ENCODE measurements around the gene ADAM30. TPM values are rescaled to one million over a fixed set of nuclear protein-coding genes. Genes with fewer than 3 reads are reported as not detected.

ADAM30 gene
- total RNA-seq, result not detected in 2 replicates

DNA sequence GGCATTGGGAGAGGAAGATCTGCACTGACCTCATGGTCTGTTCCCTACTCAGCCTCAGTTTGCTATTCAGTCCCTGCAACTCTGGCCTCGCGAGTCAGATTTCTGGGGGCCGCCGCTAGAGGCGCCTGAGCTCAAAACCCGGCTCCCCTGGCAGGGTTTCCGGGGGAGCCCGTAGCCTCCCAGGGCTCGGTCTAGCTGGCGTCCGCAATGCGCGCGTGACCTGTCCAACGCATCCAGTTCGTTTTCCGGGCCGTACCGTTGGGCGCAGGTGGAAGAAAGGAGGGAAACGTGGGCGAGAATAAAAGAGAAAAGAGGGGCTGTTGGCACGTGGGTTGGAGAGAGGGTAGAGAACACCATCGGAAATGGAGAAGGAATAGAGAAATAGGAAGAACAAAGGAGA lies at the start of gene ADAM30:
ADAM30 (minus strand) TSS at position 213 of the 400 bp plus-strand sequence; CDS start at position 34, 179 bp downstream.
- Mint-ChIP-seq H3K9me3 (no peaks in the 10 kb centered on the region), H3K27me3 (ENCODE audit: insufficient read depth) (peaks cover 6% of the 10 kb centered on the region), H3K4me1 (ENCODE audit: low read depth) (peaks cover 35% of the 10 kb centered on the region), H3K4me3 (no peak within 1 kb of the TSS), H3K36me3 (ENCODE audit: low read depth) (no peaks in the 10 kb centered on the region), H3K27ac (no peak within 1 kb of the TSS)
- no peak for DNase-seq (ENCODE audit: low spot score)
- intact Hi-C loops (cut with micrococcal nuclease), result no loop called here

- Mint-ChIP-seq H3K36me3 (ENCODE audit: low read depth) (peaks cover 32% of the 10 kb centered on the region), H3K27me3 (ENCODE audit: insufficient read depth) (no peaks in the 10 kb centered on the region), H3K27ac (no peak overlapping the region)
Measured at GRCh38 chr1:119943216-119943615, 46.9 kb upstream of the ADAM30 start.

GRCh38 chr1:119941392-119941791 lies 45.1 kb upstream of the ADAM30 start:
- intact Hi-C loops (cut with micrococcal nuclease), result no loop called here
- H3K9me3 Mint-ChIP-seq, result no peaks in the 10 kb centered on the region
- no peak overlapping the region for H3K27ac Mint-ChIP-seq
- DNase-seq (ENCODE audit: low spot score), result no peak
- peaks cover 37% of the 10 kb centered on the region for H3K36me3 Mint-ChIP-seq (ENCODE audit: low read depth)
- H3K4me1 Mint-ChIP-seq (ENCODE audit: low read depth), result peaks cover 13% of the 10 kb centered on the region
- no peak overlapping the region for H3K4me3 Mint-ChIP-seq
- H3K27me3 Mint-ChIP-seq (ENCODE audit: insufficient read depth), result no peaks in the 10 kb centered on the region

More at GRCh38 chr1:119943216-119943615, 46.9 kb upstream of the ADAM30 start:
- Mint-ChIP-seq H3K4me1 (ENCODE audit: low read depth) (peaks cover 13% of the 10 kb centered on the region), H3K4me3 (no peak overlapping the region), H3K9me3 (no peaks in the 10 kb centered on the region)
- intact Hi-C loops (cut with micrococcal nuclease), result no loop called here
- no peak for DNase-seq (ENCODE audit: low spot score)

DNA sequence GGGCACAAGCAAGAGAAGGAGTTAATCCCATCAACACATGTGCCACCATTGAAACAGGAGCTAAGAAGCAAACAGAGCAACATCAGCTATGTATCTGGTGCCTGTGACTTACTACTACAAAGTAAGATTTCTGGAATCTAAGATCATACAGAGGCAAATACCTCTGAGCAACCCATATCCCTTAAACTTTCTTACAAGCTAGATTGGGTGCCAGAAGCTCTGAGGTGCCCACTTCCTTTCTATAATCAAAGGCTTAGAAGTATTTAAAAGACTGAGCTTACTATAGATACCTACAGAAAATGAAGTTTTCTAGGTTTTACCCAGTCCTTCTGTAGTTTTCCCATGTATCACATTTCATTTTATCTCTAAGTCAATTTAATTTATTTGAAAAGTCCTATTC lies 44.4 kb upstream of the ADAM30 start:
- Mint-ChIP-seq H3K36me3 (ENCODE audit: low read depth) (peaks cover 39% of the 10 kb centered on the region), H3K27ac (no peak overlapping the region), H3K27me3 (ENCODE audit: insufficient read depth) (no peaks in the 10 kb centered on the region), H3K4me1 (ENCODE audit: low read depth) (peaks cover 6% of the 10 kb centered on the region), H3K9me3 (no peaks in the 10 kb centered on the region), H3K4me3 (no peak overlapping the region)
- intact Hi-C loops (cut with micrococcal nuclease), result no loop called here
- DNase-seq (ENCODE audit: low spot score), result no peak

DNA sequence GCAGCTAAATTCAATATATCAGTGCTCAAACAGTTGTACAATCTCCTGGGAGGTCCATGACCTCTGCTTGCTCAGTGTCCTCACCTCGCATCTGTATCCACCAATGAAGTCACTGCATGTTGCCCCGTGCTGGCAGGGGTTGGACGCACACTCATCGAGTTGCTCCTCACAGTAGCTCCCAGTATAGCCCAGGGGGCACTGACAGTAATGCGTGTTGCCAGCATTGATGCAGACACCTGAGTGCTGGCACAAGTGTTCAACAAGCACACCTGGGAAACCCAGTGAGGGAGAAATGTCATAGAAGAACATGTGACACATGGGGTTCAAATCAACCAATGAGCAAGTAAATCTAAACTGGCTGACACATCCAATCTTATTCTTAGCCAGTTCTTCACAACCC lies 40.9 kb upstream of the ADAM30 start:
- Mint-ChIP-seq H3K9me3 (peaks cover 6% of the 10 kb centered on the region), H3K4me1 (ENCODE audit: low read depth) (peaks cover 5% of the 10 kb centered on the region), H3K4me3 (no peak overlapping the region), H3K27ac (no peak overlapping the region), H3K27me3 (ENCODE audit: insufficient read depth) (no peaks in the 10 kb centered on the region), H3K36me3 (ENCODE audit: low read depth) (peaks cover 63% of the 10 kb centered on the region)
- intact Hi-C loops (cut with micrococcal nuclease), result no loop called here
- no peak for DNase-seq (ENCODE audit: low spot score)

DNA sequence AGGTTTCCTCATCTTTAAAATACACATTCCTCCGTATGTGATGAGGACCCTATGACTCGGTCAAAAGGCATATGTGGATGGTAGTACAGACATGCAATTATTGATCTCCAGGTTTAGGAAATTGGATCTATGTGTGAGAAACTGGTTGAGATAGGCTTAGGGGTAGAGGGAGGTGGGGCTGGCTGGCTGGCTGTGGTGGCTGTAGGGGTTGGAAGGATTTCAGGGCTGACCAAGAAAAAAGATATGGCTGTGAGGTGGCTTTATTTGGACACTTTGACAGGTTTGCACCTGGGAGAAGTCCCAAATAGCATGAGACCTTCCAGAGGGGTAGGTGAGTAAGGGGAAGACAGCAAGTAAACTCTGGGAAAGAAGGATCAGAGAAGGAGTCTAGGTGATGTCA lies 39.6 kb upstream of the ADAM30 start:
- Mint-ChIP-seq H3K27ac (no peak overlapping the region), H3K9me3 (peaks cover 6% of the 10 kb centered on the region), H3K4me3 (no peak overlapping the region), H3K4me1 (ENCODE audit: low read depth) (no peaks in the 10 kb centered on the region), H3K27me3 (ENCODE audit: insufficient read depth) (no peaks in the 10 kb centered on the region), H3K36me3 (ENCODE audit: low read depth) (peaks cover 54% of the 10 kb centered on the region)
- intact Hi-C loops (cut with micrococcal nuclease), result no loop called here
- no peak for DNase-seq (ENCODE audit: low spot score)

DNA sequence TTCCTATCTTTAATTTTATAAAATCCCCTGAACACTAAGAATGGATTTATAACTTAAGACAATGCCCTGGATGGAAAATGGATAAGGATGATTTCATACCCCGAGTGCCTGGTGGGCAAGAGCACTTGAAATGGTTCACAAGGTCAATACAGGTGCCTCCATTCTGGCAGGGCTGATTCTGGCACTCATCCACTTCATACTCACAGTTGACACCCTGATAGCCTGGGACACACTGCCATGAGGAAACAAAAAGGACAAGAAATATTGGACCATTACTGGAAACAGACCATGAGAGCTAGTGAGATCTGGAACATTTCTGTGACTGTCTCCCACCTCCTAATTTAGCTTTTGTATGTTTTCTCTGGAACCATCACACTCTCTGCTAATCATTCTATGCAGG lies 39.1 kb upstream of the ADAM30 start:
- H3K27ac Mint-ChIP-seq, result no peak overlapping the region
- no peaks in the 10 kb centered on the region for H3K4me1 Mint-ChIP-seq (ENCODE audit: low read depth)
- H3K27me3 Mint-ChIP-seq (ENCODE audit: insufficient read depth), result no peaks in the 10 kb centered on the region
- H3K36me3 Mint-ChIP-seq (ENCODE audit: low read depth), result peaks cover 51% of the 10 kb centered on the region
- no peak for DNase-seq (ENCODE audit: low spot score)
- no peak overlapping the region for H3K4me3 Mint-ChIP-seq
- intact Hi-C loops (cut with micrococcal nuclease), result no loop called here
- H3K9me3 Mint-ChIP-seq, result peaks cover 6% of the 10 kb centered on the region

- H3K27me3 Mint-ChIP-seq (ENCODE audit: insufficient read depth), result no peaks in the 10 kb centered on the region
- intact Hi-C loops (cut with micrococcal nuclease), result no loop called here
- H3K27ac Mint-ChIP-seq, result no peak overlapping the region
- peaks cover 48% of the 10 kb centered on the region for H3K36me3 Mint-ChIP-seq (ENCODE audit: low read depth)
- H3K4me3 Mint-ChIP-seq, result no peak overlapping the region
- H3K4me1 Mint-ChIP-seq (ENCODE audit: low read depth), result no peaks in the 10 kb centered on the region
- DNase-seq (ENCODE audit: low spot score), result no peak
- peaks cover 6% of the 10 kb centered on the region for H3K9me3 Mint-ChIP-seq
Measured at GRCh38 chr1:119933397-119933796, 37.1 kb upstream of the ADAM30 start.

GRCh38 chr1:119929643-119930315 lies 33.5 kb upstream of the ADAM30 start:
- Mint-ChIP-seq H3K27ac (no peak overlapping the region), H3K9me3 (peaks cover 6% of the 10 kb centered on the region), H3K36me3 (ENCODE audit: low read depth) (peaks cover 48% of the 10 kb centered on the region), H3K4me3 (no peak overlapping the region), H3K27me3 (ENCODE audit: insufficient read depth) (no peaks in the 10 kb centered on the region), H3K4me1 (ENCODE audit: low read depth) (no peaks in the 10 kb centered on the region)
- DNase-seq (ENCODE audit: low spot score), result no peak
- intact Hi-C loops (cut with micrococcal nuclease), result no loop called here

DNA sequence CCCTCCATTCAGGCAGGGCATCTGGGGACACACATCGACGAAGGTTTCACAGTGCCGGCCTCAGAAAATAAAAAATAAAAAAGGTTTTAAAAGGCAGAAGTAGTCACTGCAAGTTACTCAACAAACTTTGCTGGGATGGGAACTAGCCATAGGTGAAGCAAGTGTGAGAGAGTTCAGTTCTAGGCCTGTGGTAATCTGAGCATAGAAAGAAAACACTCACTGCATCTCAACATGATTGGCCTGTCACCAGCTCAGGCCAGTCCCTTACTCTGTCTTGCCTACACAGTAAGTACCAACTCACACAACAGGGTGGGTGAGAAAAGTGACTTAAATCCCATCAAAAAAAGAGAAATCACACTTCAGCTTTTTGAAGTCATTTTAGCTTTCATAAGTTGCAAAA lies 30.2 kb upstream of the ADAM30 start:
- H3K4me1 Mint-ChIP-seq (ENCODE audit: low read depth), result no peaks in the 10 kb centered on the region
- H3K4me3 Mint-ChIP-seq, result no peak overlapping the region
- H3K27me3 Mint-ChIP-seq (ENCODE audit: insufficient read depth), result no peaks in the 10 kb centered on the region
- intact Hi-C loops (cut with micrococcal nuclease), result no loop called here
- H3K27ac Mint-ChIP-seq, result no peak overlapping the region
- no peaks in the 10 kb centered on the region for H3K9me3 Mint-ChIP-seq
- DNase-seq (ENCODE audit: low spot score), result no peak
- H3K36me3 Mint-ChIP-seq (ENCODE audit: low read depth), result peaks cover 52% of the 10 kb centered on the region

- H3K27ac Mint-ChIP-seq, result no peak overlapping the region
- no peaks in the 10 kb centered on the region for H3K27me3 Mint-ChIP-seq (ENCODE audit: insufficient read depth)
- DNase-seq (ENCODE audit: low spot score), result no peak
- H3K4me3 Mint-ChIP-seq, result no peak overlapping the region
- H3K9me3 Mint-ChIP-seq, result no peaks in the 10 kb centered on the region
- H3K36me3 Mint-ChIP-seq (ENCODE audit: low read depth), result peaks cover 59% of the 10 kb centered on the region
- intact Hi-C loops (cut with micrococcal nuclease), result no loop called here
- H3K4me1 Mint-ChIP-seq (ENCODE audit: low read depth), result no peaks in the 10 kb centered on the region
Measured at GRCh38 chr1:119924948-119925898, 28.9 kb upstream of the ADAM30 start.

DNA sequence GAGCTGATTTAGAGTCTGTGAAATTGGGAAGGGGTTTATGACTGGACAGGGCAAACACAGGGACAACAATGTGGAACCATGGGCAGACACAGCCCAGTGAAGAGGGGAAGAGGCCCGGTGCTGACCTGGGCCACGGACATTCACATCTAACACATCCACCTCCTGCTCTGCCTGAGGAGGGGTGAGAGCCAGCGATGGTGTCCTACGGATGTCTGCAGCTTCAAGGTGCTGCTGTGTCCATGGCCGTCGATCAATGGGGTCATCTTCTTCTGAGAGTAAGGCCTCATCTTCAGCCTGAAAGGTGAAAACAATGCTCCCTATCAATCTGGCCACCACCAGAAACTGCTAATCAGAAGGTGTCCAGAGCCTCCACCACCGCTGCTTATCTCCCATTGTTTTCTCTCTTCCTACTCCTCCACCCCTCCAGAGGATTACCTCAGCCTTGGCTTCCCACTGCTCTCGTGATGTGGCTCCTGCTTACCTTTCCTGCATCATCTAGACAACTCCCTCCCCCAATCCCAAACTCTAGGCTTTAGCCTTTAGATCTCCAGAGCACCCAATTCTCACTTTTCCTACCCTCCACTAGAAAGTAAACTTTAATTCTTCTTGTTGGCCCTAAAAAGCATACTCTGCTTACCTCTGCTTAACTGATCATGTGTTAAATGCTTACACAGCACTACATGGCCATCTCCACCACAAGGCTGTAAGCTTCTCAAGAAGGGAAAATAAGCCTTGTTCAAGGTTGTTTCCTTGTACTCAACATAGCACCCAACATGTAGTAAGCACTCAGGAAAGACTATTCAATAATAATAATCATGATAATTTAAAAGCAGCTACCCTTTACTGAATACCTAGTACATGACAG lies 24.0 kb upstream of the ADAM30 start:
- no peak overlapping the region for H3K4me3 Mint-ChIP-seq
- peak overlapping the region; percentile 20 for H3K27ac Mint-ChIP-seq
- H3K36me3 Mint-ChIP-seq (ENCODE audit: low read depth), result peaks cover 66% of the 10 kb centered on the region
- intact Hi-C loops (cut with micrococcal nuclease), result no loop called here
- no peak for DNase-seq (ENCODE audit: low spot score)
- no peaks in the 10 kb centered on the region for H3K9me3 Mint-ChIP-seq
- H3K4me1 Mint-ChIP-seq (ENCODE audit: low read depth), result no peaks in the 10 kb centered on the region
- no peaks in the 10 kb centered on the region for H3K27me3 Mint-ChIP-seq (ENCODE audit: insufficient read depth)

All from activated T-helper 1 cell treated with anti-CD3 and anti-CD28 coated beads, Interleukin-12 subunit alpha, Interleukin-12 subunit beta, Interleukin-2, Interleukin-4 antibody, amounts not matched to agents 30 ng/mL and 10 ng/mL and 1 ng/mL, durations not matched to agents 14 hours and 24 hours and 36 hours (primary cell).